Subcutaneous abdominal adipose tissue (tissue), 5 donors: Measurements from ENCODE around the gene MSI1.
A peak's percentile ranks its signal among the peaks of the same experiment; 100 is the strongest.

Source experiments
- H3K27ac ChIP-seq: one replicate; pipeline ENCODE4 v1.7.0; 2013; ENCODE audit warnings: low read depth, mild to moderate bottlenecking, inconsistent platforms, low read length, moderate library complexity
- H3K27me3 ChIP-seq, 5 donors: one replicate each; pipeline ENCODE4 v1.7.0; 2013; ENCODE audit warnings: low read length in 5 of 5, inconsistent platforms in 1 of 5; ENCODE audit not compliant: control insufficient read depth in 5 of 5, insufficient read depth in 4 of 5
- H3K36me3 ChIP-seq, 5 donors: one replicate each; pipeline ENCODE4 v1.7.0; 2013; ENCODE audit warnings: low read length in 5 of 5; ENCODE audit not compliant: control insufficient read depth in 5 of 5, insufficient read depth in 5 of 5
- H3K4me1 ChIP-seq, 5 donors: one replicate each; pipeline ENCODE4 v1.7.0; 2013; ENCODE audit warnings: low read length in 5 of 5, mild to moderate bottlenecking in 3 of 5, moderate library complexity in 1 of 5; ENCODE audit not compliant: control insufficient read depth in 5 of 5, insufficient read depth in 5 of 5
- H3K4me3 ChIP-seq, 5 donors: one replicate each; pipeline ENCODE4 v1.7.0; 2013; ENCODE audit warnings: low read length in 5 of 5, low read depth in 1 of 5
- H3K9ac ChIP-seq, 5 donors: one replicate each; pipeline ENCODE4 v1.7.0; 2013; ENCODE audit warnings: low read length in 5 of 5, mild to moderate bottlenecking in 4 of 5, moderate library complexity in 3 of 5
- H3K9me3 ChIP-seq, 5 donors: one replicate each; pipeline ENCODE4 v1.7.0; 2013; ENCODE audit warnings: low read length in 5 of 5; ENCODE audit not compliant: control insufficient read depth in 5 of 5
- donor health status: healthy.
- donor health status: healthy.
- donor health status: healthy.
- donor health status: healthy.
- donor health status: healthy.

The MSI1 gene

DNA sequence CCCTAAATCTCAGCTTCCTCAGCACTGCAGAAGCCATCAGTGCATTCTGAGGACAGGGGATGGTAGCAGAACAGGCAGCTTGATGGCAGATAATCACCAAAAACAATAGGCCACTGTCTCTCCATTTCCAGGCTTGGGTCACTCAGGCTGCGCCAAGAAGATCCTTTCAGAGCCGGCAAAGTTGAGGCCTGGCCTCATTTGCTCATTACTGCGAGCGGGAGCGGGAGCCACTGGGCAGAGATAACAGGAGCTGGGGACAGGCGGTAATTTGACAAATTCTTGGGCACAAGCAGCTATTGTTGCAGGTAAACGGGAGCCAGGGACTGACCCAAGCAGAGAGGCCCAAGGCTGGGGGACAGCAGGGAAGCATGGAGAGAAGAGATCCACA lies 2.1 kb downstream of the MSI1 start:
- Histone ChIP-seq H3K4me3 (no peak overlapping the region), H3K27me3 (peaks cover 36 to 67% (median 38%) of the 10 kb centered on the region in 5 donors), H3K4me1 (peaks cover 0 to 19% (median 6%) of the 10 kb centered on the region in 5 donors), H3K27ac (no peak overlapping the region), H3K36me3 (no peaks in the 10 kb centered on the region), H3K9me3 (no peaks in the 10 kb centered on the region), H3K9ac (no peak overlapping the region)

- no peak overlapping the region for H3K4me3 ChIP-seq
Observed at GRCh38 chr12:120366341-120366705, 2.6 kb downstream of the MSI1 start.

DNA sequence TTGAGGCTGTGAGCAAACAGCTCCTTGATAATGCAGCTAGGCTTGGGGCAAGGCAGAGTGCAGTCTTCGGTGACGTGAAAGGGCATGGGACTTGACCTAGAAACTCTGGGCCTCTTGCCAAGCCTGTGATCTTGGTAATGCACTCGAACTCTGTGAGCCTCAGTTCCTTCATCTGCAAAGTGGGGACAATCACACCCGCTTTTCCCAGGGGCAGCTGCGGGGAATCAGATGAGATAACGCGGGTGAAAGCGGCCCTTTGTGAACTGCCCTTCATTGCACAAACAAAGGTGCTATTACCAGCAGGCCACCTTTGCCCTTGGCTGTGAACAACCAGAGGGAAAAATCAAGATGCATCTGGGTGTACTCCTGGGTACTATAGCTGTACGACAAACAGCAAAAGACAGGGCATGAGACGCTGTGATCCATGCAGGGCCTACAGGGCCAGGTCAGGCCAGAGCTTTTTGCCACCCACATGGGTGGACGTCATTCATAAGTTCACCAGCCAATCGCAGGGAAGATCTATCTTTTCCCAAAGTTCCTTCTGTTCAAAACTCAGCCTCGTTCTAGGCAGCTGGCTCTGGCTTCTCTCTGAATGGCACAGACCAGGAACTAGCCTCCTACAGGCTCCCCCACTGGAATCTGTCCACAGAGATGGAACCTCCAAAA lies 3.2 kb downstream of the MSI1 start:
- Histone ChIP-seq H3K9me3 (no peaks in the 10 kb centered on the region), H3K4me3 (no peak overlapping the region), H3K36me3 (no peaks in the 10 kb centered on the region), H3K27ac (no peak overlapping the region), H3K27me3 (peaks cover 27 to 64% (median 34%) of the 10 kb centered on the region in 5 donors), H3K4me1 (peaks cover 0 to 26% (median 10%) of the 10 kb centered on the region in 5 donors), H3K9ac (no peak overlapping the region)

More at GRCh38 chr12:120366341-120366705, 2.6 kb downstream of the MSI1 start:
- Histone ChIP-seq H3K27me3 (peaks cover 31 to 66% (median 39%) of the 10 kb centered on the region in 5 donors), H3K36me3 (no peaks in the 10 kb centered on the region), H3K9me3 (no peaks in the 10 kb centered on the region), H3K4me1 (peaks cover 0 to 23% (median 10%) of the 10 kb centered on the region in 5 donors), H3K9ac (no peak overlapping the region), H3K27ac (no peak overlapping the region)

- Histone ChIP-seq H3K27me3 (peaks cover 14 to 54% (median 20%) of the 10 kb centered on the region in 5 donors), H3K9me3 (no peaks in the 10 kb centered on the region), H3K36me3 (no peaks in the 10 kb centered on the region), H3K4me1 (peaks cover 0 to 20% (median 8%) of the 10 kb centered on the region in 5 donors), H3K9ac (no peak overlapping the region), H3K27ac (no peak overlapping the region), H3K4me3 (no peak overlapping the region)
Observed at GRCh38 chr12:120364487-120364886, 4.5 kb downstream of the MSI1 start.

GRCh38 chr12:120363274-120363855 lies 5.6 kb downstream of the MSI1 start:
- peaks cover 0 to 17% (median 6%) of the 10 kb centered on the region in 5 donors for H3K4me1 ChIP-seq
- no peaks in the 10 kb centered on the region for H3K36me3 ChIP-seq
- no peak overlapping the region for H3K27ac ChIP-seq
- no peaks in the 10 kb centered on the region for H3K9me3 ChIP-seq
- no peak overlapping the region for H3K4me3 ChIP-seq
- H3K27me3 ChIP-seq, result peaks cover 12 to 60% (median 20%) of the 10 kb centered on the region in 5 donors
- no peak overlapping the region for H3K9ac ChIP-seq

- no peaks in the 10 kb centered on the region for H3K36me3 ChIP-seq
- H3K9ac ChIP-seq, result no peak overlapping the region
- peaks cover 10 to 58% (median 19%) of the 10 kb centered on the region in 5 donors for H3K27me3 ChIP-seq
- H3K27ac ChIP-seq, result no peak overlapping the region
- H3K4me3 ChIP-seq, result no peak overlapping the region
- no peaks in the 10 kb centered on the region for H3K9me3 ChIP-seq
- H3K4me1 ChIP-seq, result peaks cover 0 to 15% (median 6%) of the 10 kb centered on the region in 5 donors
Observed at GRCh38 chr12:120362516-120363273, 6.3 kb downstream of the MSI1 start.

DNA sequence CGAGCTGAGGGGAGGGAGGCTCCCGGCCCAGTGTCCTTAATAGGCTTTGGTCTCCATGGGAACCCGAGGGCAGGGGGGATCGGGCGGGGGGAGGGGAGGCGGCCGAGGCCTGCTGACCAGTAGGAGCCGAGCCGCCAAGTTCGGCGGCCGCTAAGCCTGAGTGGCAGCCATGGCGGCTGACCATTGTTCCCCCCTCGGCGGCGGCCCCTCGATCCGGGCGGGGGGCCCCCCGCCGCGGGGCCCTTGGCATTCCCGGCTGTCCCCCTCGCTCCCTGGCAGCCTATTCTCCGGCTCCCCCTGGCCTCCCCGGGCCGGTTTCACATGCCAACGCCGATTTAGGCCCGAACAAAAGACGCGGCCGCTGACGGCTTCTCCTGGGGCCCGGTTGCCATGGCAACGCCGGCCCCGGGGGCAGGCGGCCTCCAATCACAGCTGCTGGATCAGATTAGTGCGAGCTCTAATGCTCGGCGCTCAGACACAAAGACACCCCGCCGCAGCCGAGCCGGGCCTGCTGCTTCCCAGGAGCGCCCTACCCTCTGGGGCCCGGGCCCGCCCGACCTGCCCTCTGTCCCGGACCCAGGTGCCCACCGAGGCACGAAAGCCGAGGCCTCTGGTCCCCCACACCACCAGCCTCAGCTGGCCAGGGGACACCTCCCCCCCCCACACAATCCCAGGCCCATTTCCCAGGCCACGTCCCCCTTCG lies 7.3 kb downstream of the MSI1 start:
- peak overlapping the region in 2 of 5 donors; percentile 25 to 57 for H3K4me3 ChIP-seq
- peaks cover 5 to 47% (median 14%) of the 10 kb centered on the region in 5 donors for H3K27me3 ChIP-seq
- H3K4me1 ChIP-seq, result peaks cover 0 to 14% (median 6%) of the 10 kb centered on the region in 5 donors
- no peak overlapping the region for H3K27ac ChIP-seq
- H3K9ac ChIP-seq, result peak overlapping the region in 4 of 5 donors; percentile 48 to 69 (median 59)
- H3K9me3 ChIP-seq, result no peaks in the 10 kb centered on the region
- H3K36me3 ChIP-seq, result no peaks in the 10 kb centered on the region

- Histone ChIP-seq H3K27me3 (peaks cover 5 to 34% (median 12%) of the 10 kb centered on the region in 5 donors), H3K4me1 (peaks cover 0 to 15% (median 6%) of the 10 kb centered on the region in 5 donors), H3K4me3 (no peak overlapping the region), H3K9ac (no peak overlapping the region), H3K27ac (no peak overlapping the region), H3K9me3 (no peaks in the 10 kb centered on the region), H3K36me3 (no peaks in the 10 kb centered on the region)
Observed at GRCh38 chr12:120359128-120359527, 9.8 kb downstream of the MSI1 start.

GRCh38 chr12:120358412-120359100 lies 10.4 kb downstream of the MSI1 start:
- H3K9ac ChIP-seq, result no peak overlapping the region
- H3K9me3 ChIP-seq, result no peaks in the 10 kb centered on the region
- peaks cover 5 to 33% (median 12%) of the 10 kb centered on the region in 5 donors for H3K27me3 ChIP-seq
- peaks cover 0 to 15% (median 6%) of the 10 kb centered on the region in 5 donors for H3K4me1 ChIP-seq
- H3K4me3 ChIP-seq, result no peak overlapping the region
- H3K27ac ChIP-seq, result no peak overlapping the region
- no peaks in the 10 kb centered on the region for H3K36me3 ChIP-seq
